Fibroblast of lung (primary cell): ENCODE data around the gene NEURL1.

Experiments
- EZH2 ChIP-seq: IDR thresholded peaks from 2 replicates; pipeline ENCODE4 v1.5.1; 2012; ENCODE audit warnings: low read length, control low read depth, mild to moderate bottlenecking; ENCODE audit errors: missing control alignments
- TF ChIP-seq, protein P1 (sequence below), 2 donors: IDR thresholded peaks in 1 of 2; conservative IDR thresholded peaks in 1 of 2; 1 replicate in 1 of 2; 2 replicates in 1 of 2; pipeline ENCODE4 v1.5.1; 2011 to 2012; ENCODE audit warnings: low read length in 2 of 2, control low read depth in 1 of 2, inconsistent platforms in 1 of 2, low read depth in 1 of 2, mild to moderate bottlenecking in 1 of 2

DNA sequence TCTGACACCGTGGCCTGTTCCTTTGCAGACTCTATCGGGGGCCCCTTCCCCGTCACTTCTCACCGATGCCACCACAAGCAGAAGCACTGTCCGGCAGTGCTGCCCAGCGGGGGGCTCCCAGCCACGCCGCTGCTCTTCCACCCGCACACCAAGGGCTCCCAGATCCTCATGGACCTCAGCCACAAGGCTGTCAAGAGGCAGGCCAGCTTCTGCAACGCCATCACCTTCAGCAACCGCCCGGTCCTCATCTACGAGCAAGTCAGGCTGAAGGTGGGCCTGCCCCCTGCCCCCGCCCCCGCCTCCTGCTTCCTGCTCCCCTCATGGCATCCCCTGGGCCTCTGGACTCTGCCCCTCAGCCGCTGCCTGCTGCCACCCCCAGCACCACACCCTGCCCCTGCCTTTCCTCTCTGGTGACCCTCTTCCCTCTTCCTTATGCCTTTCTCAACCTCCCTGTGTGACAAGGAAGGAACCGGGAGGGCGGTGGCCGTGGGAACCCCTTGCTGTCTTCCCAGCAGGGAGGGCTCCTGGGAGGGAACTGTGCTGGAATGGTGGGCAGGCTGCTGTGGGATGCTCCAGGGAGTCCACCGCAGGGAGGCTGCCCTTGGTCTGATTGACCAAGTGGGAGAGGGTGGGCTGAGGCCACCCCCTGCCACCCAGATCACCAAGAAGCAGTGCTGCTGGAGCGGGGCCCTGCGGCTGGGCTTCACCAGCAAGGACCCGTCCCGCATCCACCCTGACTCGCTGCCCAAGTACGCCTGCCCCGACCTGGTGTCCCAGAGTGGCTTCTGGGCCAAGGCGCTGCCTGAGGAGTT, 77.5 kb downstream of the NEURL1 start:
- TF ChIP-seq, protein P1, sequence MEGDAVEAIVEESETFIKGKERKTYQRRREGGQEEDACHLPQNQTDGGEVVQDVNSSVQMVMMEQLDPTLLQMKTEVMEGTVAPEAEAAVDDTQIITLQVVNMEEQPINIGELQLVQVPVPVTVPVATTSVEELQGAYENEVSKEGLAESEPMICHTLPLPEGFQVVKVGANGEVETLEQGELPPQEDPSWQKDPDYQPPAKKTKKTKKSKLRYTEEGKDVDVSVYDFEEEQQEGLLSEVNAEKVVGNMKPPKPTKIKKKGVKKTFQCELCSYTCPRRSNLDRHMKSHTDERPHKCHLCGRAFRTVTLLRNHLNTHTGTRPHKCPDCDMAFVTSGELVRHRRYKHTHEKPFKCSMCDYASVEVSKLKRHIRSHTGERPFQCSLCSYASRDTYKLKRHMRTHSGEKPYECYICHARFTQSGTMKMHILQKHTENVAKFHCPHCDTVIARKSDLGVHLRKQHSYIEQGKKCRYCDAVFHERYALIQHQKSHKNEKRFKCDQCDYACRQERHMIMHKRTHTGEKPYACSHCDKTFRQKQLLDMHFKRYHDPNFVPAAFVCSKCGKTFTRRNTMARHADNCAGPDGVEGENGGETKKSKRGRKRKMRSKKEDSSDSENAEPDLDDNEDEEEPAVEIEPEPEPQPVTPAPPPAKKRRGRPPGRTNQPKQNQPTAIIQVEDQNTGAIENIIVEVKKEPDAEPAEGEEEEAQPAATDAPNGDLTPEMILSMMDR (conservative IDR thresholded peaks at IDR 0.05 in 1 of 2, IDR thresholded peaks at IDR 0.05 in 1 of 2; ENCODE audit: low read depth in 1 of 2, low read length in 2 of 2) = no peak
- TF ChIP-seq EZH2 = no peak
